GM15510 (cell line): Measurements from ENCODE around the gene C1QTNF3.

Experiments used
- POLR2A ChIP-seq: IDR thresholded peaks from 3 replicates; pipeline ENCODE4 v1.6.1; 2011; ENCODE audit warnings: borderline replicate concordance; ENCODE audit not compliant: insufficient read length; ENCODE audit errors: extremely low read depth

Gene C1QTNF3

GRCh38 chr5:34022121-34022705 is 20.8 kb downstream of the C1QTNF3 start:
- no peak for TF ChIP-seq POLR2A

- no peak for TF ChIP-seq POLR2A
These were observed 21.7 kb downstream of the C1QTNF3 start for GRCh38 chr5:34021334-34021733.

- no peak for TF ChIP-seq POLR2A
These were observed 22.3 kb downstream of the C1QTNF3 start for GRCh38 chr5:34020726-34021125.

GRCh38 chr5:34017254-34017653 is 25.8 kb downstream of the C1QTNF3 start:
- TF ChIP-seq POLR2A = no peak

- TF ChIP-seq POLR2A = no peak
These were observed 26.3 kb downstream of the C1QTNF3 start for GRCh38 chr5:34016750-34017149.

GRCh38 chr5:34016222-34016621 is 26.8 kb downstream of the C1QTNF3 start:
- no peak for TF ChIP-seq POLR2A

GRCh38 chr5:34015120-34015822 is 27.7 kb downstream of the C1QTNF3 start:
- no peak for TF ChIP-seq POLR2A

GRCh38 chr5:34014626-34015025 is 28.4 kb downstream of the C1QTNF3 start:
- no peak for TF ChIP-seq POLR2A

GRCh38 chr5:34013547-34013946 is 29.5 kb downstream of the C1QTNF3 start:
- no peak for TF ChIP-seq POLR2A

- no peak for TF ChIP-seq POLR2A
These were observed 30.2 kb downstream of the C1QTNF3 start for GRCh38 chr5:34012791-34013190.

- no peak for TF ChIP-seq POLR2A
These were observed 31.5 kb downstream of the C1QTNF3 start for GRCh38 chr5:34011536-34011935.

GRCh38 chr5:34009610-34010009 is 33.4 kb downstream of the C1QTNF3 start:
- no peak for TF ChIP-seq POLR2A

GRCh38 chr5:34008802-34009201 is 34.2 kb downstream of the C1QTNF3 start:
- TF ChIP-seq POLR2A = no peak

GRCh38 chr5:34007621-34008600 is 35.1 kb downstream of the C1QTNF3 start, which contains the start of gene AMACR:
Gene AMACR, minus strand, starts transcription at chr5:34008050. Its CDS starts 31 bp downstream, at chr5:34008019.
- TF ChIP-seq POLR2A = peak; percentile 98

- no peak for TF ChIP-seq POLR2A
These were observed 35.8 kb downstream of the C1QTNF3 start for GRCh38 chr5:34007201-34007620.
